HL-60 (cell line): ENCODE results near the gene MEF2C.

Source experiments
- GABPA ChIP-seq: IDR thresholded peaks from 2 replicates; pipeline ENCODE4 v1.6.1; 2012; ENCODE audit warnings: low read depth
- POLR2AphosphoS5 ChIP-seq: IDR thresholded peaks from 2 replicates; pipeline ENCODE4 v1.6.1; 2012; ENCODE audit warnings: low read depth
- SPI1 ChIP-seq: IDR thresholded peaks from 2 replicates; pipeline ENCODE4 v1.6.1; 2012; ENCODE audit warnings: low read depth, mild to moderate bottlenecking, borderline replicate concordance
- TF ChIP-seq, protein P1 (sequence below): IDR thresholded peaks from one replicate; pipeline ENCODE4 v1.5.1; 2011; ENCODE audit warnings: low read length, control low read depth, inconsistent platforms; ENCODE audit not compliant: insufficient read depth
- TF ChIP-seq, protein P2 (sequence below): IDR thresholded peaks from 2 replicates; pipeline ENCODE4 v1.6.1; 2012; ENCODE audit warnings: low read depth; ENCODE audit not compliant: insufficient replicate concordance

DNA sequence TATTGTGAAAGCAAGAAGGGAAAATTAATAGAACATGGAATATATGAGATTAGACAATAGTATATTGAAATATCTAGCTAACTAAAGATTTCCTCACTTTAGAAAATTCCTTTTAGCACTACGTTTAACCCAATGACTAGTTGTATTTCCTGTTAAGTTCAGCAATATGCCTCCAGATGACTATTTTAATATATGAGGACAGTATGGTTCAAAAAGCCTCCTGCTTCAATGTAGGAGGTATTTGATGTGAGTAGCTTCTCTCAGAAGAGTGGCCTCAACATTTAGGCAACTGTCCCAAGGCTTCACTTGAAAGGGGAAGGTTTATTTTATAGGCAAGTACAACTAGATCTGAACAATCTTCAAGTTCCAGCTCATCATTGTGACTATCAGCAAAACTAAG lies 2.0 kb upstream of the MEF2C start:
- TF ChIP-seq, protein P1, sequence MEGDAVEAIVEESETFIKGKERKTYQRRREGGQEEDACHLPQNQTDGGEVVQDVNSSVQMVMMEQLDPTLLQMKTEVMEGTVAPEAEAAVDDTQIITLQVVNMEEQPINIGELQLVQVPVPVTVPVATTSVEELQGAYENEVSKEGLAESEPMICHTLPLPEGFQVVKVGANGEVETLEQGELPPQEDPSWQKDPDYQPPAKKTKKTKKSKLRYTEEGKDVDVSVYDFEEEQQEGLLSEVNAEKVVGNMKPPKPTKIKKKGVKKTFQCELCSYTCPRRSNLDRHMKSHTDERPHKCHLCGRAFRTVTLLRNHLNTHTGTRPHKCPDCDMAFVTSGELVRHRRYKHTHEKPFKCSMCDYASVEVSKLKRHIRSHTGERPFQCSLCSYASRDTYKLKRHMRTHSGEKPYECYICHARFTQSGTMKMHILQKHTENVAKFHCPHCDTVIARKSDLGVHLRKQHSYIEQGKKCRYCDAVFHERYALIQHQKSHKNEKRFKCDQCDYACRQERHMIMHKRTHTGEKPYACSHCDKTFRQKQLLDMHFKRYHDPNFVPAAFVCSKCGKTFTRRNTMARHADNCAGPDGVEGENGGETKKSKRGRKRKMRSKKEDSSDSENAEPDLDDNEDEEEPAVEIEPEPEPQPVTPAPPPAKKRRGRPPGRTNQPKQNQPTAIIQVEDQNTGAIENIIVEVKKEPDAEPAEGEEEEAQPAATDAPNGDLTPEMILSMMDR = no peak
- TF ChIP-seq POLR2AphosphoS5 = no peak
- TF ChIP-seq, protein P2, sequence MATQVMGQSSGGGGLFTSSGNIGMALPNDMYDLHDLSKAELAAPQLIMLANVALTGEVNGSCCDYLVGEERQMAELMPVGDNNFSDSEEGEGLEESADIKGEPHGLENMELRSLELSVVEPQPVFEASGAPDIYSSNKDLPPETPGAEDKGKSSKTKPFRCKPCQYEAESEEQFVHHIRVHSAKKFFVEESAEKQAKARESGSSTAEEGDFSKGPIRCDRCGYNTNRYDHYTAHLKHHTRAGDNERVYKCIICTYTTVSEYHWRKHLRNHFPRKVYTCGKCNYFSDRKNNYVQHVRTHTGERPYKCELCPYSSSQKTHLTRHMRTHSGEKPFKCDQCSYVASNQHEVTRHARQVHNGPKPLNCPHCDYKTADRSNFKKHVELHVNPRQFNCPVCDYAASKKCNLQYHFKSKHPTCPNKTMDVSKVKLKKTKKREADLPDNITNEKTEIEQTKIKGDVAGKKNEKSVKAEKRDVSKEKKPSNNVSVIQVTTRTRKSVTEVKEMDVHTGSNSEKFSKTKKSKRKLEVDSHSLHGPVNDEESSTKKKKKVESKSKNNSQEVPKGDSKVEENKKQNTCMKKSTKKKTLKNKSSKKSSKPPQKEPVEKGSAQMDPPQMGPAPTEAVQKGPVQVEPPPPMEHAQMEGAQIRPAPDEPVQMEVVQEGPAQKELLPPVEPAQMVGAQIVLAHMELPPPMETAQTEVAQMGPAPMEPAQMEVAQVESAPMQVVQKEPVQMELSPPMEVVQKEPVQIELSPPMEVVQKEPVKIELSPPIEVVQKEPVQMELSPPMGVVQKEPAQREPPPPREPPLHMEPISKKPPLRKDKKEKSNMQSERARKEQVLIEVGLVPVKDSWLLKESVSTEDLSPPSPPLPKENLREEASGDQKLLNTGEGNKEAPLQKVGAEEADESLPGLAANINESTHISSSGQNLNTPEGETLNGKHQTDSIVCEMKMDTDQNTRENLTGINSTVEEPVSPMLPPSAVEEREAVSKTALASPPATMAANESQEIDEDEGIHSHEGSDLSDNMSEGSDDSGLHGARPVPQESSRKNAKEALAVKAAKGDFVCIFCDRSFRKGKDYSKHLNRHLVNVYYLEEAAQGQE = no peak
- TF ChIP-seq GABPA = no peak
- TF ChIP-seq SPI1 = no peak
